ENCODE results near the gene AOPEP. TPM values are rescaled to one million over a fixed set of nuclear protein-coding genes. Genes with fewer than 3 reads are reported as not detected.
A peak's percentile ranks its signal among the peaks of the same experiment; 100 is the strongest.

AOPEP gene
- total and polyA plus RNA-seq, 2 donors (not counting 3 experiments of a cell fraction or from before 2014, with no cell fraction given) = 20.2 to 41.6 TPM

- Histone ChIP-seq H3K27me3 (ENCODE audit: control insufficient read depth in 2 of 2, insufficient read depth in 2 of 2, low read length in 2 of 2) (no peaks in the 10 kb centered on the region), H3K79me2 (ENCODE audit: control insufficient read depth, insufficient read depth, low read length) (peaks cover 39% of the 10 kb centered on the region), H2AFZ (ENCODE audit: low read depth, low read length) (no peak overlapping the region), H3K9me1 (replicated peaks; ENCODE audit: control insufficient read depth, extremely low read depth, insufficient read depth, low read length) (no peaks in the 10 kb centered on the region), H3K9me3 (replicated peaks; ENCODE audit: control insufficient read depth, insufficient read depth, low read length) (no peaks in the 10 kb centered on the region), H3K4me3 (replicated peaks in 1 of 3; ENCODE audit: insufficient read depth in 1 of 3, low read depth in 1 of 3, low read length in 3 of 3) (no peak overlapping the region), H3K4me1 (ENCODE audit: control insufficient read depth, extremely low read depth, insufficient read depth, low read length) (peaks cover 3% of the 10 kb centered on the region), H3K36me3 (ENCODE audit: control insufficient read depth in 2 of 2, extremely low read depth in 1 of 2, insufficient read depth in 2 of 2, low read length in 2 of 2) (peaks cover 0 to 5% of the 10 kb centered on the region in 2 experiments), H4K20me1 (replicated peaks; ENCODE audit: control insufficient read depth, extremely low read depth, insufficient read depth, low read length) (no peaks in the 10 kb centered on the region), H3K4me2 (ENCODE audit: insufficient read depth, low read length) (no peak overlapping the region), H3K9ac (replicated peaks; ENCODE audit: extremely low read depth, insufficient read depth, low read length) (no peak overlapping the region), H3K27ac (ENCODE audit: insufficient read depth, low read depth, low read length) (no peak overlapping the region)
- no TSS peak for BruUV-seq (replicated peaks)
- FAIRE-seq (peak; percentile 28), DNase-seq (ENCODE audit: low read depth, low spot score) (no peak)
- intact Hi-C loops (cut with micrococcal nuclease) = no loop called here
- dilution Hi-C loops (cut with MboI; ENCODE audit: extremely low pct_ligation_motif_present, low sequenced_read_pairs) = no loop called here
- CTCF ChIA-PET = interaction anchor here (1.8 kb wide), 1 partner anchor 96 kb away, joined by 5 read pairs; no protein-coding TSS in a partner anchor
- TF ChIP-seq JUN (IDR thresholded peaks at IDR 0.05; ENCODE audit: borderline replicate concordance, insufficient read depth, insufficient read length, low read depth) = no peak
- TF ChIP-seq GATA2 (IDR thresholded peaks at IDR 0.05; ENCODE audit: insufficient read depth, insufficient read length, low read depth, low read length) = no peak
- TF ChIP-seq POLR2A (IDR thresholded peaks at IDR 0.05; ENCODE audit: low read depth, low read length) = no peak
- TF ChIP-seq MAX (IDR thresholded peaks at IDR 0.05; ENCODE audit: insufficient read depth, insufficient read length) = no peak
- no peak for TF ChIP-seq MYC (IDR thresholded peaks at IDR 0.05; ENCODE audit: low read depth, low read length)
- TF ChIP-seq EZH2 (IDR thresholded peaks at IDR 0.05; ENCODE audit: borderline replicate concordance, low read depth, low read length, severe bottlenecking) = no peak
- TF ChIP-seq CTCF (IDR thresholded peaks at IDR 0.05; ENCODE audit: extremely low read depth in 1 of 2, insufficient read depth in 1 of 2, low read depth in 1 of 2, low read length in 2 of 2) = no peak
- TF ChIP-seq POLR2AphosphoS5 (IDR thresholded peaks at IDR 0.05; ENCODE audit: insufficient read depth, low read depth, low read length) = no peak
- no peak for TF ChIP-seq FOS (IDR thresholded peaks at IDR 0.05; ENCODE audit: borderline replicate concordance, insufficient read depth, low read length)
- POLR2A ChIA-PET = no interaction called here
These were observed 304.6 kb downstream of the AOPEP start for GRCh38 chr9:95030920-95031642.

Measured in endothelial cell of umbilical vein (primary cell).